GM19043 (cell line): ENCODE measurements around the gene DCLK1.

ENCODE experiments used
- ATAC-seq: cut with Tn5 transposase; IDR thresholded peaks from one replicate; pipeline ENCODE4 v1.9.1; 2021; ENCODE audit warnings: low read depth; ENCODE audit not compliant: unreplicated experiment

DCLK1 gene

GRCh38 chr13:35768073-35768472, 363.1 kb downstream of the DCLK1 start:
- ATAC-seq, result no peak

- no peak for ATAC-seq
Measured at GRCh38 chr13:35767256-35767976, 363.8 kb downstream of the DCLK1 start.

GRCh38 chr13:35766663-35767062, 364.5 kb downstream of the DCLK1 start:
- no peak for ATAC-seq

GRCh38 chr13:35765941-35766340, 365.2 kb downstream of the DCLK1 start:
- ATAC-seq, result no peak

- ATAC-seq, result no peak
Measured at GRCh38 chr13:35765366-35765765, 365.8 kb downstream of the DCLK1 start.

GRCh38 chr13:35764326-35765015, 366.7 kb downstream of the DCLK1 start:
- ATAC-seq, result no peak

- no peak for ATAC-seq
Measured at GRCh38 chr13:35763782-35764123, 367.4 kb downstream of the DCLK1 start.

- ATAC-seq, result no peak
Measured at GRCh38 chr13:35763060-35763781, 368.0 kb downstream of the DCLK1 start.

- no peak for ATAC-seq
Measured at GRCh38 chr13:35761440-35762252, 369.5 kb downstream of the DCLK1 start.

GRCh38 chr13:35760735-35761281, 370.4 kb downstream of the DCLK1 start:
- ATAC-seq, result no peak

GRCh38 chr13:35747594-35747993, 383.6 kb downstream of the DCLK1 start:
- no peak for ATAC-seq

GRCh38 chr13:35744566-35745178, 386.5 kb downstream of the DCLK1 start:
- no peak for ATAC-seq

- no peak for ATAC-seq
Measured at GRCh38 chr13:35744144-35744543, 387.0 kb downstream of the DCLK1 start.

GRCh38 chr13:35743165-35743564, 388.0 kb downstream of the DCLK1 start:
- no peak for ATAC-seq

GRCh38 chr13:35741657-35742056, 389.5 kb downstream of the DCLK1 start:
- no peak for ATAC-seq

GRCh38 chr13:35736876-35737275, 394.3 kb downstream of the DCLK1 start:
- ATAC-seq, result no peak

GRCh38 chr13:35733827-35734226, 397.4 kb downstream of the DCLK1 start:
- ATAC-seq, result no peak

- ATAC-seq, result no peak
Measured at GRCh38 chr13:35732565-35732964, 398.6 kb downstream of the DCLK1 start.

- no peak for ATAC-seq
Measured at GRCh38 chr13:35731471-35731870, 399.7 kb downstream of the DCLK1 start.
